CD4-positive, alpha-beta T cell (primary cell): ENCODE results near the gene HOXA5. TPM values are rescaled to one million over a fixed set of nuclear protein-coding genes. Genes with fewer than 3 reads are reported as not detected.

Experiments
- ATAC-seq: fragments of 200-7000 bp; cut with Tn5 transposase; one replicate; pipeline ENCODE4 v1.10.0; 2022; ENCODE audit warnings: mild to moderate bottlenecking; ENCODE audit not compliant: poor library complexity
- CTCF ChIA-PET: fragments of 350-600 bp; sonication (Branson Sonifier 250); formaldehyde crosslinking; loops from one replicate; lab custom pipeline; 2021; ENCODE audit warnings: antibody characterized with exemption, inconsistent platforms; lab: Charles Lee
- POLR2A ChIA-PET: fragments of 350-600 bp; sonication (Branson Sonifier 250); formaldehyde crosslinking; loops from one replicate; lab custom pipeline; 2021; ENCODE audit warnings: antibody characterized with exemption, inconsistent platforms; lab: Charles Lee
- DNase-seq, 14 experiments: peaks; one replicate each; pipeline ENCODE4 v3.0.0-alpha.2; 2013 to 2020; ENCODE audit warnings: mixed read lengths in 2 of 14
- H3K27ac ChIP-seq, 2 donors: one replicate each; pipeline versions ENCODE4 v1.5.1 to v1.7.0; 2013; ENCODE audit warnings: low read length in 2 of 2, low read depth in 1 of 2, mild to moderate bottlenecking in 1 of 2
- H3K27me3 ChIP-seq, 2 experiments: 1 replicate in 1 of 2; 2 replicates in 1 of 2; pipeline versions ENCODE4 v1.6.1 to v1.7.0; 2013; ENCODE audit warnings: low read length in 2 of 2, control low read depth in 1 of 2, mild to moderate bottlenecking in 1 of 2, moderate library complexity in 1 of 2; ENCODE audit not compliant: insufficient read depth in 2 of 2, control insufficient read depth in 1 of 2
- H3K36me3 ChIP-seq: one replicate; pipeline ENCODE4 v1.6.1; 2013; ENCODE audit warnings: low read length, control low read depth; ENCODE audit not compliant: insufficient read depth
- H3K4me1 ChIP-seq: one replicate; pipeline ENCODE4 v1.6.1; 2013; ENCODE audit warnings: low read length, control low read depth; ENCODE audit not compliant: insufficient read depth
- H3K4me3 ChIP-seq: one replicate; pipeline ENCODE4 v1.5.1; 2013; ENCODE audit warnings: mild to moderate bottlenecking, low read length, moderate library complexity
- H3K9me3 ChIP-seq, 2 experiments: 1 replicate in 1 of 2; 2 replicates in 1 of 2; pipeline versions ENCODE4 v1.6.1 to v1.7.0; 2013; ENCODE audit warnings: low read length in 2 of 2, mild to moderate bottlenecking in 2 of 2, control low read depth in 1 of 2, moderate library complexity in 1 of 2; ENCODE audit not compliant: control insufficient read depth in 1 of 2, insufficient read depth in 1 of 2
- H3K27ac Mint-ChIP-seq: one replicate; pipeline ENCODE4 v1.8.0; 2020; ENCODE audit warnings: mixed read lengths
- H3K27me3 Mint-ChIP-seq: one replicate; pipeline ENCODE4 v1.8.0; 2021; ENCODE audit warnings: mixed read lengths
- H3K36me3 Mint-ChIP-seq: one replicate; pipeline ENCODE4 v1.8.0; 2021; ENCODE audit warnings: low read depth, mixed read lengths
- H3K4me1 Mint-ChIP-seq: one replicate; pipeline ENCODE4 v1.8.0; 2021; ENCODE audit warnings: low read depth, mixed read lengths
- H3K4me3 Mint-ChIP-seq: one replicate; pipeline ENCODE4 v1.8.0; 2020; ENCODE audit warnings: mild to moderate bottlenecking, mixed read lengths
- H3K9me3 Mint-ChIP-seq: one replicate; pipeline ENCODE4 v1.8.0; 2020; ENCODE audit warnings: mixed read lengths
- CTCF ChIP-seq: fragments of 200-600 bp; IDR thresholded peaks from one replicate; pipeline ENCODE4 v1.8.0; 2022; ENCODE audit warnings: antibody characterized with exemption, mild to moderate bottlenecking
- intact Hi-C, 2 experiments: fragments of 100-400 bp; cut with DNase I in 1 of 2; cut with micrococcal nuclease in 1 of 2; formaldehyde crosslinking; loops; one replicate each; pipeline versions ENCODE4 v1.15.1 to v1.9.0; 2023 to 2025; cut with DNase I, micrococcal nuclease
- total RNA-seq, 174 experiments: library from RNA in 2 of 174; stranded (reverse) in 2 of 174; gene quantifications; one replicate each; pipeline ENCODE4 v1.2.3 and lab custom pipeline; 2021 to 2026

HOXA5 gene
- total RNA-seq, 2 experiments from 2014 or later = not detected

- Mint-ChIP-seq H3K4me3 (peak overlapping the region; percentile 48), H3K27ac (no peak overlapping the region), H3K9me3 (no peaks in the 10 kb centered on the region), H3K36me3 (no peaks in the 10 kb centered on the region), H3K27me3 (peaks cover 81% of the 10 kb centered on the region), H3K4me1 (peaks cover 18% of the 10 kb centered on the region)
- ChIA-PET CTCF (no interaction called here), POLR2A (no interaction called here)
- TF ChIP-seq CTCF = no peak
- peaks cover 57 to 66% of the 10 kb centered on the region in 2 experiments for H3K27me3 ChIP-seq
- no peak overlapping the region for H3K4me3 ChIP-seq
- H3K36me3 ChIP-seq = no peaks in the 10 kb centered on the region
- DNase-seq (no peak), ATAC-seq (no peak)
- H3K27ac ChIP-seq = no peak overlapping the region
- peaks cover 16% of the 10 kb centered on the region for H3K4me1 ChIP-seq
- H3K9me3 ChIP-seq = peaks cover 0 to 24% of the 10 kb centered on the region in 2 experiments
- intact Hi-C loops = no loop called here
These were observed 39.8 kb downstream of the HOXA5 start for GRCh38 chr7:27103489-27104226.

GRCh38 chr7:27102581-27103442 is 40.7 kb downstream of the HOXA5 start, which contains the start of gene HOXA2:
TSS of gene HOXA2 (minus strand) at chr7:27102683. CDS start at chr7:27102500, 183 bp downstream.
- Histone ChIP-seq H3K4me1 (peaks cover 24% of the 10 kb centered on the region), H3K27me3 (peaks cover 65 to 69% of the 10 kb centered on the region in 2 experiments), H3K36me3 (no peaks in the 10 kb centered on the region), H3K9me3 (peaks cover 0 to 27% of the 10 kb centered on the region in 2 experiments), H3K4me3 (no peak within 1 kb of the TSS), H3K27ac (no peak within 1 kb of the TSS)
- no peak for ATAC-seq
- Mint-ChIP-seq H3K4me1 (peaks cover 20% of the 10 kb centered on the region), H3K36me3 (no peaks in the 10 kb centered on the region), H3K9me3 (no peaks in the 10 kb centered on the region), H3K27ac (no peak within 1 kb of the TSS), H3K27me3 (peaks cover 90% of the 10 kb centered on the region), H3K4me3 (peak within 1 kb of the TSS; percentile 38)
- ChIA-PET CTCF (no interaction called here), POLR2A (no interaction called here)
- no peak for DNase-seq
- intact Hi-C loops = no loop called here
- TF ChIP-seq CTCF = no peak

GRCh38 chr7:27101957-27102580 is 41.4 kb downstream of the HOXA5 start:
- H3K36me3 ChIP-seq = no peaks in the 10 kb centered on the region
- Mint-ChIP-seq H3K27ac (no peak overlapping the region), H3K36me3 (no peaks in the 10 kb centered on the region), H3K4me1 (peaks cover 27% of the 10 kb centered on the region), H3K9me3 (no peaks in the 10 kb centered on the region), H3K27me3 (peaks cover 93% of the 10 kb centered on the region), H3K4me3 (no peak overlapping the region)
- H3K27me3 ChIP-seq = peaks cover 72 to 76% of the 10 kb centered on the region in 2 experiments
- ChIA-PET CTCF (no interaction called here), POLR2A (no interaction called here)
- no peak overlapping the region for H3K4me3 ChIP-seq
- intact Hi-C loops = no loop called here
- DNase-seq (no peak), ATAC-seq (no peak)
- no peak for TF ChIP-seq CTCF
- no peak overlapping the region for H3K27ac ChIP-seq
- H3K4me1 ChIP-seq = peaks cover 31% of the 10 kb centered on the region
- H3K9me3 ChIP-seq = peaks cover 0 to 27% of the 10 kb centered on the region in 2 experiments
